Ovary (tissue), 9 donors: Measurements from ENCODE around the gene EFNA5. TPM values are rescaled to one million over a fixed set of nuclear protein-coding genes. Genes with fewer than 3 reads are reported as not detected.
"Not testable (repeated sequence)": the region's sequence is repeated elsewhere in the genome, so short reads cannot be mapped to it uniquely, and the experiment has no call there.

Experiments used
- DNase-seq, 5 donors: peaks; one replicate each; pipeline ENCODE4 v3.0.0-alpha.2; 2019 to 2020
- H3K27ac ChIP-seq, 2 donors: fragments of 200-600 bp; one replicate each; pipeline versions ENCODE4 v1.5.1 to v1.8.0; 2019 to 2022
- H3K27me3 ChIP-seq: fragments of 200-600 bp; one replicate; pipeline ENCODE4 v1.8.0; 2022
- H3K36me3 ChIP-seq: fragments of 200-600 bp; sonication (generic); one replicate; pipeline ENCODE4 v1.5.1; 2019
- H3K4me1 ChIP-seq: one replicate; pipeline ENCODE4 v1.8.1; 2013; ENCODE audit warnings: mild to moderate bottlenecking, moderate library complexity; ENCODE audit not compliant: insufficient read depth
- H3K4me3 ChIP-seq: fragments of 200-600 bp; sonication (generic); one replicate; pipeline ENCODE4 v1.5.1; 2017
- H3K9me3 ChIP-seq, 2 donors: fragments of 200-600 bp in 1 of 2; sonication (generic) in 1 of 2; one replicate each; pipeline versions ENCODE4 v1.5.1 to v1.8.1; 2013 to 2019; ENCODE audit warnings: mild to moderate bottlenecking in 1 of 2, moderate library complexity in 1 of 2
- EP300 ChIP-seq: sonication (generic); formaldehyde crosslinking; IDR thresholded peaks from one replicate; pipeline ENCODE4 v1.6.1; 2017; ENCODE audit warnings: antibody characterized with exemption
- POLR2A ChIP-seq: fragments of 450-650 bp; IDR thresholded peaks from one replicate; pipeline ENCODE4 v1.6.1; 2017; ENCODE audit warnings: antibody characterized with exemption, mild to moderate bottlenecking, moderate library complexity
- WGBS, 3 donors: extraction: QIAGEN DNeasy Blood & Tissue Kit in 1 of 3; methylation state at CpG; one replicate each; pipeline versions ENCODE4 v1.1.5 to v1.1.7; 2013 to 2017; 5-methylcytosine and 5-hydroxymethylcytosine counted together
- intact Hi-C, 4 donors: fragments of 100-400 bp; cut with DNase I; formaldehyde crosslinking; loops; one replicate each; pipeline versions ENCODE4 v1.11.0 to v1.15.1; 2022 to 2023
- polyA plus RNA-seq, 2 donors: library from polyadenylated mRNA; stranded (reverse); fragments of 200-250 nt in 1 of 2; fragments of 350-450 nt in 1 of 2; fragmentation: Illumina TruSeq in 1 of 2; extraction: RNeasy Lipid Tissue Mini Kit (QIAGEN cat#74804) in 1 of 2; gene quantifications; one replicate each; pipeline ENCODE4 v1.2.3, GENCODE V29; 2013 to 2014
- total RNA-seq, 7 donors: library from RNA; depleted of rRNA in 2 of 7; stranded (reverse); fragments of >200 nt in 2 of 7; fragmentation: NEBNext Ultra II Directional in 3 of 7; extraction: Animal tissue kit (Norgen Biotek cat#: 25700) in 3 of 7; gene quantifications; one replicate each; pipeline versions ENCODE4 v1.1.0 to v1.2.4, GENCODE V29; 2016 to 2023
- TF ChIP-seq, protein P1 (sequence below), 3 donors: fragments of 450-650 bp in 2 of 3; fragments of 200-600 bp in 1 of 3; IDR thresholded peaks; one replicate each; pipeline versions ENCODE4 v1.5.1 to v1.8.0; 2016 to 2022; ENCODE audit warnings: antibody characterized with exemption in 3 of 3, mild to moderate bottlenecking in 1 of 3
- donor health status: DM: no; HTN: no; CAD: no; lungs with moderate emphysema.
- donor health status: DM: no; HTN: no; CAD: no.
- donor health status: Bipolar disorder and iron deficiency.
- donor health status: DM: yes; HTN: yes; CAD: no.
- donor health status: DM: no; HTN: no; CAD: no.
- donor health status: DM: yes; HTN: yes; CAD: no.

The EFNA5 gene
- total and polyA plus RNA-seq, 9 donors: 1.5 to 20.6 (median 7.7) TPM

DNA sequence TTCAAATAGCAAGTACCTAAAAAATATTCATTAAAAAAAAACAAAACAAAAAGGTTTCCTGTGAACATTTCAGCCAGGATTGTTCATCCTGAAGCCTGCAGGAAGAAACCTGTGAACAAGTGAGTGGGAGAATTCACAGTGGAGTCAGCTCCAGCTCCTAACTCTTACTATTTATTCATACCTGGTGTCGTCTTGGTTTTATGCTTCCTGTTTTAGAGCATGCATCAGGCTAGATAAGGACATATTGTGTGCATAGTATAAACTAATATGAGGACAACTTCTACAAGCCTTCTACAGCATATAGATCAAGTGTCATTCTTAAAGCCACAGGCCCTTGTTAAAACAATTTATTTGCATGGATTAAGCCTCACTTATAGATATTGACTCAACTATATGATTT is 169.9 kb downstream of the EFNA5 start:
- TF ChIP-seq EP300: no peak
- TF ChIP-seq, protein P1, sequence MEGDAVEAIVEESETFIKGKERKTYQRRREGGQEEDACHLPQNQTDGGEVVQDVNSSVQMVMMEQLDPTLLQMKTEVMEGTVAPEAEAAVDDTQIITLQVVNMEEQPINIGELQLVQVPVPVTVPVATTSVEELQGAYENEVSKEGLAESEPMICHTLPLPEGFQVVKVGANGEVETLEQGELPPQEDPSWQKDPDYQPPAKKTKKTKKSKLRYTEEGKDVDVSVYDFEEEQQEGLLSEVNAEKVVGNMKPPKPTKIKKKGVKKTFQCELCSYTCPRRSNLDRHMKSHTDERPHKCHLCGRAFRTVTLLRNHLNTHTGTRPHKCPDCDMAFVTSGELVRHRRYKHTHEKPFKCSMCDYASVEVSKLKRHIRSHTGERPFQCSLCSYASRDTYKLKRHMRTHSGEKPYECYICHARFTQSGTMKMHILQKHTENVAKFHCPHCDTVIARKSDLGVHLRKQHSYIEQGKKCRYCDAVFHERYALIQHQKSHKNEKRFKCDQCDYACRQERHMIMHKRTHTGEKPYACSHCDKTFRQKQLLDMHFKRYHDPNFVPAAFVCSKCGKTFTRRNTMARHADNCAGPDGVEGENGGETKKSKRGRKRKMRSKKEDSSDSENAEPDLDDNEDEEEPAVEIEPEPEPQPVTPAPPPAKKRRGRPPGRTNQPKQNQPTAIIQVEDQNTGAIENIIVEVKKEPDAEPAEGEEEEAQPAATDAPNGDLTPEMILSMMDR (IDR thresholded peaks at IDR 0.05): no peak
- no peak for TF ChIP-seq POLR2A
- Histone ChIP-seq H3K36me3 (no peaks in the 10 kb centered on the region), H3K27ac (no peak overlapping the region), H3K27me3 (no peaks in the 10 kb centered on the region), H3K9me3 (no peaks in the 10 kb centered on the region), H3K4me3 (no peak overlapping the region), H3K4me1 (no peaks in the 10 kb centered on the region)
- 48 to 53% (median 51%) methylated on average over 1 of the region's 1 CpG for WGBS, 3 donors
- intact Hi-C loops: no loop called here
- no peak for DNase-seq

DNA sequence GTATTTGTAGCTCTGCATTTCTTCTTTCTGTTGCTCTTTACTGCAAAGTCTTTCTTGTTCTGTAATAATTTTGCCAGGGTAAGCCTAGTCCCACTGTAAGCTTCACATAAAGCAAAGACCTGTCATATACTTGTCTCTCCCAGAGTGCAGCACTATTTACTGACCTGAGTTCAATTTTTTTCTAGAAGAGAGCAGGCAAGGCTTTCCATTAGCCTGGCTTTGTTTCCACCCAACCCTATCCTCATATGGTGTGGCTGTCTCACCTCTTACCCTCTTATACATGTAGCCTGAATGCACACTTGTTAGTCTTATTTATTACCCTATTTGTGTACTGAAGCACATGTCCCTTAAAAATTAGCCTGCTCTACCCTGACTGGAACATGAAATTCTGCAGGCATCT is 170.4 kb downstream of the EFNA5 start:
- intact Hi-C loops: no loop called here
- no peak for TF ChIP-seq POLR2A
- TF ChIP-seq, protein P1 (IDR thresholded peaks at IDR 0.05): no peak
- TF ChIP-seq EP300: no peak

DNA sequence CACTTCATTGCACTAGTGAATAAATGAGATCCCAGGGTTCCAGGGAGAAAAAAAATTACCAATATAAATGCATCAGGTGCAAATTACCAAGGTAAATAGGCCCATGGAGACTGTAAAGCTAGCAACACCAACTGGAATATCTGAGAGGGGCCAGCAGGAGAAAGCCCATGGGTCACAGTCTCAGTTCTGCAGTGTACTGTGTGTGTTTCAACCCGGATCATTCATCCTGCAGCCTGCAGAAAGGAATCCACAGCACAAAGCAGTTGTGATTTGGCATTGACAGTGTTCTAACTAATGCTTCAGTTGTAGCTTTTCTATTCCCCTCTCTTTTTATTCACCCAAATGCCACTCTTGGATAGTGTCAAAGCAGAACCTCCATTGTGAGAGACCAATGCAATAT is 171.0 kb downstream of the EFNA5 start:
- Histone ChIP-seq H3K9me3 (no peaks in the 10 kb centered on the region), H3K4me1 (no peaks in the 10 kb centered on the region), H3K4me3 (no peak overlapping the region), H3K27me3 (no peaks in the 10 kb centered on the region), H3K27ac (no peak overlapping the region), H3K36me3 (no peaks in the 10 kb centered on the region)
- 39 to 82% (median 57%) methylated on average over 1 of the region's 1 CpG for WGBS, 3 donors
- no peak for DNase-seq
- intact Hi-C loops: no loop called here
- no peak for TF ChIP-seq POLR2A
- TF ChIP-seq, protein P1 (IDR thresholded peaks at IDR 0.05): no peak
- TF ChIP-seq EP300: no peak

More for the DNA sequence above, 170.4 kb downstream of the EFNA5 start:
- H3K9me3 ChIP-seq: no peaks in the 10 kb centered on the region
- no peak for DNase-seq
- no peaks in the 10 kb centered on the region for H3K27me3 ChIP-seq
- no peaks in the 10 kb centered on the region for H3K4me1 ChIP-seq
- H3K27ac ChIP-seq: no peak overlapping the region
- H3K4me3 ChIP-seq: no peak overlapping the region
- no peaks in the 10 kb centered on the region for H3K36me3 ChIP-seq

DNA sequence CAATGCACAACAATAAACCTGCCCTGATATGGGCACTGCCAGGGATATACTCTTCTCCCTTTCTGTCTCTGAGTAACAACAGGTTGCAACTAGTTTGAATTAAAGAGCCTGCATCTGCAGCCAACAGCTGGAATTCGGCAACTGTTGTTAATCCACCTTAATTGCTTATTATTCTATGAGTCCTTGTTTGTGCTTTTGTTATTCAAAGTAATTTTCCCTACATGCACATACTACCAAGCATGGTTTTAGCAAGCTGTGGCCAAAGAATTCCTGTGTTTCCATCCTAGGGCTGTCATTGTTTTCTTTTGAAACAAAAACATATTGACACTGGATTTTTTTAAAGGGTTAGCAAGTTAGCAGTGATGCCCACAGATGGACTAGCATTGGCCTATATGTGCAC is 171.5 kb downstream of the EFNA5 start:
- 13 to 62% (median 28%) methylated on average over 1 of the region's 1 CpG for WGBS, 3 donors
- Histone ChIP-seq H3K4me3 (no peak overlapping the region), H3K27ac (no peak overlapping the region), H3K36me3 (no peaks in the 10 kb centered on the region), H3K9me3 (no peaks in the 10 kb centered on the region), H3K27me3 (no peaks in the 10 kb centered on the region), H3K4me1 (no peaks in the 10 kb centered on the region)
- no peak for DNase-seq
- intact Hi-C loops: no loop called here
- TF ChIP-seq POLR2A: no peak
- TF ChIP-seq, protein P1 (IDR thresholded peaks at IDR 0.05): no peak
- TF ChIP-seq EP300: no peak

DNA sequence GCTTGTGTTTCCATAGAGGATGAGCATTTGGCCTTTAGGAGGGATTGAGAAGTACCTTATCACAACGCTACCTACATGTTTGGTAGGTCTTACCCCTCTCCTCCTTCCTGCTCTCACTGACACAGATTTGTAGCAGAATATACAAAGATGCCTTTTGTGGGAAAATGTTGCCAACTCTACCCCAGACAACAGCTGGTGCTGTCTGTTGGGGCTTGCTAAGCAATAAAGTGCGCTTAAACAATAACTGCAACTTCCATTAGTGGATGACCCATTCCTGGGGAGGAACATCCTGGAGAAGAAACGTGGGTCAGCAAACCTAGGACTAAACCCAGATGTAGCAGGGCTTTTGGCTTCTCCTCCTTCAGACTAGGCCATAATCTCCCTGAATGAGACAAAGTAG is 174.3 kb downstream of the EFNA5 start:
- Histone ChIP-seq H3K36me3 (no peaks in the 10 kb centered on the region), H3K27me3 (no peaks in the 10 kb centered on the region), H3K27ac (no peak overlapping the region), H3K9me3 (no peaks in the 10 kb centered on the region), H3K4me3 (no peak overlapping the region), H3K4me1 (no peaks in the 10 kb centered on the region)
- intact Hi-C loops: no loop called here
- no peak for TF ChIP-seq EP300
- TF ChIP-seq POLR2A: no peak
- WGBS, 3 donors: 66 to 75% (median 67%) methylated on average over 3 of the region's 3 CpGs
- no peak for DNase-seq

DNA sequence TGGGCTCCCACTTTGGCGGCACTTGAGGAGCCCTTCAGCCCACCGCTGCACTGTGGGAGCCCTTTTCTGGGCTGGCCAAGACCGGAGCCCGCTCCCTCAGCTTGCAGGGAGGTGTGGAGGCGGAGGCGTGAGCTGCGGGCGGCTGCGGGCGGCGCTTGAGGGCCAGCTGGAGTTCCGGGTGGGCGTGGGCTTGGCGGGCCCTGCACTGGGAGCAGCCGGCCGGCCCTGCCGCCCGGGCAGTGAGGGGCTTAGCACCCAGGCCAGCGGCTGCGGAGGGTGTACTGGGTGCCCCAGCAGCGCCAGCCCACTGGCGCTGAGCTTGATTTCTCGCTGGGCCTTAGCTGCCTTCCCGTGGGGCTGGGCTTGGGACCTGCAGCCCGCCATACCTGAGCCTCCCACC is 176.6 kb downstream of the EFNA5 start:
- DNase-seq, H3K27me3 ChIP-seq, H3K9me3 ChIP-seq, H3K4me3 ChIP-seq, H3K4me1 ChIP-seq, intact Hi-C loops, H3K27ac ChIP-seq, H3K36me3 ChIP-seq: not testable (repeated sequence)
- WGBS, 3 donors: 84 to 94% (median 86%) methylated on average over 25 of the region's 25 CpGs
